Testis (tissue), 2 donors: Measurements from ENCODE around the gene NCK2.

Source experiments
- CTCF ChIP-seq, 3 experiments: fragments of 450-650 bp in 2 of 3; fragments of 200-600 bp in 1 of 3; sonication (generic) in 1 of 3; IDR thresholded peaks; one replicate each; pipeline ENCODE4 v1.5.1; 2016 to 2019; ENCODE audit warnings: antibody characterized with exemption in 3 of 3, mild to moderate bottlenecking in 2 of 3, moderate library complexity in 1 of 3
- POLR2A ChIP-seq: fragments of 450-650 bp; IDR thresholded peaks from one replicate; pipeline ENCODE4 v1.6.1; 2017; ENCODE audit warnings: antibody characterized with exemption, mild to moderate bottlenecking, moderate library complexity

- TF ChIP-seq CTCF (IDR thresholded peaks at IDR 0.05), result no peak
- TF ChIP-seq POLR2A, result no peak
These were observed 102.3 kb downstream of the NCK2 start for GRCh38 chr2:105847056-105847455.
